ENCODE measurements around the gene ZNF148.

The ZNF148 gene

DNA sequence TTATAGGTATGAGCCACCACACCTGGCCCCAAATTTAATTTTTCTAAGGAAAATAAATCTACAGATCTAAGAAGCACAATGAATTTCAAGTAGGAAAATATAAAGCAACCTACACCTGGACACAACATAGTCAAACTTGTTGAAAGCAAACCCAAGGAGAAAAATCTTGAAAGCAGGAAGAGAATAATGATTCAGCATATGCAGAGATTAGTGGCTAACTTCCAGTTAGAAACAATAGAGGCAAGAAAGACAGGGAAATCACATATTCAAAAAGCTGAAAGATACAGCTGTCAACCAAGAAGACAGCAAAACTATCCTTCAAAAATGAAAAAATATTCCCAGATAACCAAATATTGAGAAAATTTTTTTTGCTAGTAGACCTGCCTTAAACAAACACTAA, 49.4 kb downstream of the ZNF148 start:
- no peak for DNase-seq

DNA sequence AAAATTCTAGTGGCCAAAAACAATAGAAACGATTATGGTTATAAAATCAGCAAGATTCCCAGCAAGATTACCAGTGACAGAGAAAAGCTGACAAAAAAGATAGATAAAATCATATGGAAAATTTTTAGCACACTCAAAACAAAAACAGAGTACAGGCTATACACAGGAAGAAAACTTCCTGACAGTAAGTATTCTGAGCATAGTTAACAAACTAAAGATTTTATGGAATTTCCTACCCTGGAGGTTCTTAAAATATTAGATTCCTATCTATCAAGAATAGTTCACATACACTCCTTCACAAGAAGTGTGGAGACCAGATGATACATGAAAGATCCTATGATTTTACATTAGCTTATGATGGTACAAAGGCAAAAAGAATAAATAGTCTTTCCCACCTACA, 50.8 kb downstream of the ZNF148 start:
- no peak for DNase-seq

DNA sequence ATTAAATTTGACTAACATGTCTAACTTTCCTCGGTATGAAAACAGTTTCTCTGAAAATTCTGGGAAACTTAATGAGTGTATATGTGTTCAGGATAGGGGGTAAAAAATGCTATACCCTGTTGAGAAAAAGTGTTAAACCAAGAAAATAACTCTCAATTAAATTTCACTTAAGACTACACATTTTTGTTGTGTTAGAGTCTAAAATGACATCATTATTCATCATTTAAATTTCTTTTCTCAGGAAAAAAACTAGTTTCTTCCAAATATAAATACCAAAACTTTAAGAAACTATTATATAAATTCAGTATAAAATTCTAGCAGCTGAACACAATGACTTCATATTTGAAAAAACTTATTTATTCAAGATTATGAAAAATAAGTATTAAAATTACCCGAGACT, 52.2 kb downstream of the ZNF148 start:
- no peak for DNase-seq

DNA sequence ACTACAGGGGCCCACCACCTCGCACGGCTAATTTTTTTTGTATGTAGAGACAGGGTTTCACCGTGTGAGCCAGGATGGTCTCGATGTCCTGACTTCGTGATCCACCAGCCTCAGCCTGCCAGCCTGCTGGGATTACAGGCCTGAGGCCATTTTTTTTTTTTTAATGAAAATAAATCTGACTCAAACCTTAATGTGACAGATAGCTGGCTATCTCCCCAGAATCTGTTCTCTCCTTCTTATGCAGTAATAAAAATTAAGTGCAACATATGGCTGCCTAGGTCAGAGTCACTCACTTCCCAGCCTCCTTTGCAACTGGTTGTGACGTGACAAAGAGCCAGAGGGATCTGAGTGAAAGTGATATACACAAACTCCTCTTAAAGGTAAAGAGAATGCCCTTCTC, 53.0 kb downstream of the ZNF148 start:
- DNase-seq, result no peak

DNA sequence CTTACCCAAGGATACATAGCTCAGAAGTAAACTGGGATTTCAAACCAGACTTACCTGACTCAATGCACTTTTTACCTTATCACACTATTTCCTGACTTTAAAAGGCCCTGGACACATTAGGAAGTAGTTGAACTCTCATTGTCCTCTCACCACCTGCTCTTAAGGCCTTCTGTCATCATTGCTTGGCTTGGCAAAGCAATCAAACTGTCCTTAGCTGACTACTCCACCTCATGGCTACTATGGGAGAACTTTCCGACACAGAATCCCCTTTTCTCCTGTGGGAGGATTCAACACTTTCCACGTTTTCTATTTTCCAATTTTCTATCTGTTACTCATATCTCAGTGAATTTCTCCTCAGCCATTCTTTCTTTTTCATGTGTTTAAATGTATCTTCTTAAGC, 55.4 kb downstream of the ZNF148 start:
- no peak for DNase-seq

DNA sequence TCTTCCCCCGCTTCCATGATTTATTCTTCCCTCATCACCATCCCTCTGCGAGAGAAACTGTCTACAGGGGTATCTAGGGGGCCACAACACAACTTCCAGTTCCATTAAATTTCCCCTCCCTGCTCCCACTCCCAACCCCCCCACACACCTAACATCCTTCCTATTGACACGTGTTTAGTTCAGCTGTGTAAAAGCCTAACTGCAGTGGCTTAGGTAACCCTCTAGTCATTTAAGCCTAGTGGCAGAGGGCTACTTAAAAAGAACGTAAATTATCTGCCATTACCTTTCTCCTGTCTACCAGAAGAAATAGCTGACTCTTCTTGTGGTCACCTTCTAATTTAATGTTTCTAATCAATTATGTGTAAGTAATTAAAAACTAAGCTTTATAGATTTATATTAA, 56.3 kb downstream of the ZNF148 start:
- no peak for DNase-seq

DNA sequence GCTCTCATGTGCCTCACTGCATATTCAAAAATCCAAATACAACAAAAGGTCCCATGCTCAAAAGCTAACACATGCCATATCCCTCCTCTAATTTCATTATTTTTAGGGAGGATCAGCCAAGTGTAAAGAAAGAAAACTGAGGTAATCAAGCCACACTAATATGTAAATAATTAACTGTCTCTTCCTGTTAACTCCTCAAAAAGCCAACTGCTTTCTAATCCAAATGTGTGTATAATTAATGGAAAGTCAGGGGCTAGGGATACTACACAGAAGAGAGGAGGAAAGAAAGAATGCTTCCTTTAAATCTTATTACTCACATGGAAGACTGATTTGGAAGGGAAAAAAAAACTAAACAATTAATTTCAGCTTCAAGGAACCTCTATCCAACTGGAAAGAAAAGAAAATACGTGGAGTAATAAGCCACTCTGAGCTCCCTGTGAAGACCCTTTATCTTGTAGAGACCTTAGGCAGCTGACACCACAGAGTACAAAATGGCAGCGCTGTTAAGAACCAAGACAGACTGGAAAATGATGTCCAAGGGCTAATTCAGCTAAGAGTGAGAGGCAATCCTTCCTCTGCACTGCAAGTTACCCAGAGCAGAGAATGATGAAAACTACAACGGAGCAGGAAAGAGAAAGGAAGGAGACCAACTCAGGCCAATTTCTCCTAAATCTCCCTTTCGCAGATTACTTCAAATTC, 56.8 kb downstream of the ZNF148 start:
- no peak for DNase-seq

DNA sequence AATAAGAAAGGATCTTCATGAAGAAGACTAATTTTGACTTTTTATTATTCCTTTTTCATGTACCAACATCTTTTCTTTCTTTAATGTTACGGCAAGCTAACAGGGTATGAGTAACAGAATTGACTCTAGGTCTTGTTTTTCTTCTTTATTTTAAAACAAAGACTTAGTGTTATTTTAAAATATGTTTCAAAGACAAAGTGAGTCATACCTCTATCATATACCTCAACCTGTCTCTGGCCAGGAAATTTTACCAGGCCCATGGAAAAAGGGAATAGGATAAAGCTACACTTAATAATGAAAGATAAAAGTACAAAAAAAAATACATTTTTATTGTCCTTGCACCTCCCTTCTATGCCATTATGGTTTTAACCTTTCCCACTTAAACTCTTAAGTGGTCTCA, 57.4 kb downstream of the ZNF148 start:
- DNase-seq, result no peak

DNA sequence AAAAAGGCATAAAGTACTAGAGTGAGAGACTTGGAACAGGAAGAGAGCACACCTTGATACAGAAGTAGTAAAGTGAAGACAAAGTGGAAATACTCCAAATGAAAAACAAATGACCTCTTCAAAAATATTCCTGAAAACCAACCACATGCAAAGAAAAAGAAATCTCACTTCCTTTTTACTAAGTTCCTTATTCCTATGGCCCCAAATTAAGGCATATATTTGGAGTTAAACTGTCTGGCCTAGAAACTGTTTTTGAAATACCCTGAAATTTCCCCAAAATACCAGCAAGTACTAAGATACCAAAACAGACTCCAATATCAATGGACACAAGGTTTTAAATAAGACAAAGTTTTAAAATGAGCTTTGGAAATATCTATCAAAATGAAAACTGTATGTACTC, 58.2 kb downstream of the ZNF148 start:
- DNase-seq, result no peak

DNA sequence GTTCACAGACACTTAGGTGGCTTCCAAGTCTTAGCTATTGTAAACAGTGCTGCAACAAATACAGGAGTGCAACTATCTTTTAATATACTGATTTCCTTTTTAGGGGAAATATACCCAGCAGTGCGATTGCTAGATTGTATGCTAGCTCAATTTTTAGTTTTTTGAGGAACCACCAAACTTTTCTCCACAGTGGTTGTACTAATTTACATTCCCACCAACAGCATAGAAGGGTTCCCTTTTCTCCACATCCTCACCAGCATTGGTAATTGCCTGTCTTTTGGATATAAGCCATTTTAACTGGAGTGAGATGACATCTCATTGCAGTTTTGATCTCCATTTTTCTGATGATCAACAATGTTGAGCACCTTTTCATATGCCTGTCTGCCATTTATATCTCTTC, 58.9 kb downstream of the ZNF148 start:
- DNase-seq, result no peak

DNA sequence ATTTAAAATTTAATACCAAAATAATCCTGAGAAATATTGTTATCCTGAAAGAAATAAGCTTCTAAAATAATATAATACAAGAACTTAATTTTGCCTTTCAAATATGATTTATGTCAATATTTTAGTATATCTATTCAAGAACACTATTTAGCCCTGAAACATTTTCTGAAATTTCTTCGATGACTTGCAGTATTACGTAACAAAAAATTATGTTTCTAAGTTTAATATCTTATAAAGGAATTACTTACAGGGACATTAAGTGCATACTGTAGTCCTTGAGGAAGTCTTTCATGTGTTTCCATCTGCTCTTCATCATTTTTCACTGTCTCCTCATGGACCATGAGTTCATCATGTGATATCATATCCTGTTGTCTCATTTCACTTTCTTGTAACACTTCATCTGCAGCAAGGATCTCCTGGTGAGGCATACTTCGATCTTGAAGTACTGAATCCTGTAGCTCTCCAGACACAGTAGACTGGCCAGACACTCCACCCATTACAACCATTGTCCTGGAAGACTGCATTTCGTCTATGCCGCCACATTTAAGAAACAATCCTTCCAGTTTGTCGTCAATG, 62.0 kb downstream of the ZNF148 start:
- no peak for DNase-seq

DNA sequence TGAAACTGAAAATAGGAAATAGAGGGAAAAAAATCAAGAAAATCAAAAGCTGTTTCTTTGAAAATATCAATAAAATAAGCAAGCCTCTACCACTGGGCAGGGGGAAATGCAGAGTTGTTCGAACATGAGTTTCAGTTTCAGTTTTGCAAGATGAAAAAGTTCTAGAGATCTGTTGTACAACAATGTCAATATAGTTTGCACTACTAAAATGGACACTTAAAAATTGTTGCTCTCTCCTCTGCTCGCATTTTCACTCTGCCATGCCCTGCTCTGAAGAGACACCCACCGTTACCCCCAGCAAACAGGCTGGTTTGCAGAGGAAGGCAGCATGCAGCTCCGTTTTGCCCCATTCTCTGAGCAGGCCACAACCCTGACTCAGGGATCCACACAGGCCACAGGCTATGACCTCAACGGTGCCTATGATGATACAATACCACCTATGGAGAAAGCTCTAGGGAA, 64.5 kb downstream of the ZNF148 start:
- peak; percentile 54 for DNase-seq

DNA sequence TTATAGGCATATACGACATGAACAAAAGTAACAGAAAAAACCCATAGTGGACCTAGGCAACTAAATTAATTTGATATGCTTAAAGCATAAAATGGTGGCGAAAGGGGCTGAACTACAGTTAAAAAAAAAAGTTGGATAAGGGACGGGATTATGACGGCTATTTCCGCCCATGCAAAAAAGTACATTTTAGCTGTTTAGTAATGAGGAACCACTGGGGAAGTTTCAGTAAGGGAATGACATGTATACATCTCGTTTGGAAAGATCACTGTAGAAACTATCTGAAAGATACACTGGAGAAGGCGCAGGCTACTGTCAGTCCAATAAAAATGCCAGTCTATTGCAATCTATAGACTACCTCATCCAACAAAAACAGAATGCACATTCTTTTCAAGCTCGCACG, 65.6 kb downstream of the ZNF148 start:
- DNase-seq, result no peak

DNA sequence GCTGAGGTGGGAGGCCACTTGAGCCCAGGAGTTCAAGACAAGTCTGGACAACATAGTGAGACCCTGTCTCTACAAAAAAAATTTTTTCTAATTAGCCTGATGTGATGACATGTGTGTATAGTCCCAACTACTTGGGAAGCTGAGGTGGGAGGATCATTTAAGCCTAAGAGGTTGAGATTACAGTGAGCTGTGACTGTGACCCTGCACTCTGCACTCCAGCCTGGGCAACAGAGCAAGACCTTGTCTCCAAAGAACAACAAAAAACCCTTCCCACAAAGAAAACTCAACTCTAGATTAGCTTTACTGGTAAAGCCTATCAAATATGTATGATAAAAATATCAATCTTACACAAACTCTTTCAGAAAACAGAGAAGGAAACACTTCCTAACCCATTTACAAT, 68.5 kb downstream of the ZNF148 start:
- DNase-seq, result no peak

DNA sequence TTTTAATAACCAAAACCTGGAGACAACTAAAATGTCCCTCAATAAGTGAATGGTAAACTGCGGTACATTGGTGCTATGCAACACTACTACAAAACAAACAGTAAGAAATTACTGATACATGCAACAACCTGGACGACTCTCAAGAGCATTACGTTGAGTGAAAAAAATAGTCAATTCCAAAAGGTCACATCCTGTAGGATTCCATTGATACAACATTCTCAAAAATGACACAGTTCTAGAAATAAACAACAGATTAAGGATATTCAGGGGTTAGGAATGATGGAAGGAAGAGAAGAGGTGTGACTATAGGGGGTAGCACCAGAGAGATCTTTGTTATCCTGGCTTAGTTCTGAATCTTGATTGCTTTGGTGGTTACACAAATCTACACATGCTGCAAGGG, 72.2 kb downstream of the ZNF148 start:
- no peak for DNase-seq

DNA sequence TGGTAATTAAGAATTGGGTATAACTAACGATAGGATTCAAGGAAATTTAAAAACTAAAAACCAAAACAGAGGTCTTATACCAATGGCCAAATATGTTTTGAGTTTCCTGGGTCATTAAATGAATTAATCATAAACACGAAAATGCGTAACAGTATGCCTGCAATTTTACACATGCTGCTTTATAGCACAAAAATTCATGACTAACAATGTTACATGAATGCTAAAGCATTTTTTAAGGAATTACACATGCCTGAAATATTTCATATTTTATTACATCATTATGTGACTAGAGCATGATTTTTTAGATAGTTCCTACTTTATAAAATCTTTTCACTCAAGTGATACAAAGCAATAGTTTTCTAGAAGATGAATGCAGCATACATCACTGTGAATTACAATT, 74.7 kb downstream of the ZNF148 start:
- no peak for DNase-seq

DNA sequence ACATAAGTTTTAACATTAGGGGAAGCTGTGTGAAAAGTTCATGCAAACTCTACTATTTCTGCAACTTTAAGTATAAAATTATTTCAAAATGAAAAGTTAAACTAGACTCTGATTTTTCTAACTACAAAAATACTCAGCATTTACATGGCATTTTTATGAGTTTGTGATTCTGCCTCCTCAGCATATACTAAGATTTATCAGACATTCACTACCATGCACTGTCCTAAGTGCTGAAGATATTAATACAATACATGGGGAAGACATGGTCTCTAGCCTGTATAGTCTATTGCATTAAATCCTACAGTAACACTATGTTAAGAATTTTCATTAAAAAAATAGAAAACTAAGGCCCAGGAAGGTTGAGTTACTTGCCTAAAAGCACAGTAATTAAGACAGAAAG, 80.7 kb downstream of the ZNF148 start:
- DNase-seq, result no peak

DNA sequence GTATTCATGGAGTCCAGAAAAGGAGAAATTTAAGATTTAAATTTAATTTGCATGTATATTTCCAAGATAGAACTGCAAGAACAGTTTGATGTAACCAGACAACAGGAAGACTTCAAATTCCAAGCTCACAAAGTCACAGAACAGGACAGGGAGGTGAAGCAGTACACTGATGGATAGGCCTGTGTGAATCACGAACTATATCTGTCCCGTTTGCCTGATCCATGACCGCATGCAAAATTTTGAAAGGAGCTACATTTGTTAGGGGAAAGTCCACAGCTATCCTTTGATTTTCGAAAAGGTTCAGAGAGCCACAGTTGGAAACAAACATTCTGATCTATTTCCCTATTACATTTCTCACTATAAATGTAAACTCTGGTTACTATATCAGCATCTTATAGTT, 83.1 kb downstream of the ZNF148 start:
- DNase-seq, result no peak

DNA sequence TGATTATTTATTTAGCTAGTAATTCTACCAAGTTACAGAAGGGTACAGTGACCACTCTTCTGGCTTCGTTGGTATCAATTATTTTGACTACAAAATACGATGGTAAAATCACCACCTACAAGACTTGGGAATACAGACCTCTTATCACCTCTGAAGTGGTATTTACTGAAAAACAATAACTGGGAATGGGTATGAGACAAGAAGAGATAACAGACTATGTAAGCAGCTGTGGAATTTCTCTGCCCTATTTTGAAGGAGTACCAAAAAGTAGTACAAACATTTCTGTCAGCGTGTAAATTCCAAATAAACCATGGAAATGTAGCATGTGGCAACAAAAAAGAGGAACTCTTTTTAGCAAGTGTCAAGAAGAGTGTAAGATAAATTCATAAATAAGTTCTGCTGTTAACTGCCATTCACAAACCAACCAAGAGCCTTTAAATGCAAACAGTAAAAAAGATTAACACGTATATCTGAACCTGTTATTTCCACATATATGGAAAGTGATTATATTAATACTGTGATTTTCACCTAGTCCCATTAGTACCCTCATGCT, 85.6 kb downstream of the ZNF148 start:
- DNase-seq, result no peak

DNA sequence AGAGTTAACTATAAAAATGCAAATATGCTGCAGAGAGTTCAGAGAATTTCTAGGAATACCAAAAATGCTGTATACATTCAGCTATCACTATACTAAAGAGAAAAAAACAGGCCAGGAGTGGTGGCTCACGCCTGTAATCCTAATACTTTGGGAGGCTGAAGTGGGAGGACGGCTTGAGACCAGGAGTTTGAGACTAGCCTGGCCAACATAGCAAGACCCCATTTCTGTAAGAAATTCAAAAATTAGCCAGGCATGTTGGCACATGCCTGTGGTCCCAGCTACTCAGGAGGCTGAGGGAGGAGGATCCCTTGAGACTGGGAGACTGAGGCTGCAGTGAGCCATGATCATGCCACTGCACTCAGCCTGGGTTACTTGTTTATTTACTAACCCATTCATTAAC, 87.9 kb downstream of the ZNF148 start:
- DNase-seq, result no peak

DNA sequence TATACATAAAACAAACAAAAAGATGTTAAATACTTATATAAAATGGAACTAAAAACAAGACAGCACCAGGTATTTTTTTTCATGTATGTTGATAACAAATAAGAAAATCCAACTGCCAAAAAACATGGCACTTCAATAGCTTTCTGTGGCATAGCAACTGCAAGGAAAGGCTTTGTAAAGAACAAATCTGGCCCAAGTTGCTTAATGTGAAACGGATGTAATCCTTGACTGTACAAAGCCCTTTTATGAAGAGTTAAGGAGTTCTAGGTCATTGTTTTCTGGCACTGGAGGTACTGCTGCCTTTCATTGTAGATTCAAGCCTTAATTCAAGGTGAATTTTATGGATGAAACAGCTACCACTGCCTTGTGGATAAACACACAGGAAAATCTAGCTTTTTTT, 93.7 kb downstream of the ZNF148 start:
- DNase-seq, result no peak

DNA sequence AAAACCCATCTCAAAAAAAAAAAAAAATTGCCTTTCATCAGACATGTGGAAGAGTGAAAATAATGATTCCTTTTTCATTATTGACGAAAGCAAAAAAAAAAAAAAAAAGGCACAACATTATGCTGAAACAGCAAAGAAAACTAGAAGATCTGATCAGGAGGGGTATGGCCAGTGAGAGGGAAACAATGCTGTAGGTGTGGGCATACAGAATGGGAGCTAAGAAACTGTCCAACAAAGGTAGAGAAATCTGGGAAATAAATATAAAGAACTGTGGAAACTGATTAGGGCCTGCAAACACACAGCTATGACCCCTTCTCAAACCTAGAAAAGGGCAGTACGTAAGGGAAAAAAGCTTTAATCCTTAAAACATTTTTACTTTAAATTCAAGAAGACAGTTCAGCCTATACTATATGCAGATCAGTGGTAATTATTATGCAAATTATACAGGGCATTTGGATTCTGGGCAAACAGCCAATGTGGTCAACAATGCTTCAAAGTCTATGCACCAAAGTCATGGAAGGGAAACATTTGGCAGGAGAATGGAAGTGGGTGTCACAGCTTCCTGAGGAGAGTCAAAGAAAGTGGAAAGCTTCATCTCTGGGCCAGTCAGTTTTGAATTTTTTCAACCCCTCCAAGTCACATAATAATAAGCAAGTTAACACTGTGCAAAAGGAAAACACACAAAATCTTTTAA, 94.3 kb downstream of the ZNF148 start:
- DNase-seq, result no peak

DNA sequence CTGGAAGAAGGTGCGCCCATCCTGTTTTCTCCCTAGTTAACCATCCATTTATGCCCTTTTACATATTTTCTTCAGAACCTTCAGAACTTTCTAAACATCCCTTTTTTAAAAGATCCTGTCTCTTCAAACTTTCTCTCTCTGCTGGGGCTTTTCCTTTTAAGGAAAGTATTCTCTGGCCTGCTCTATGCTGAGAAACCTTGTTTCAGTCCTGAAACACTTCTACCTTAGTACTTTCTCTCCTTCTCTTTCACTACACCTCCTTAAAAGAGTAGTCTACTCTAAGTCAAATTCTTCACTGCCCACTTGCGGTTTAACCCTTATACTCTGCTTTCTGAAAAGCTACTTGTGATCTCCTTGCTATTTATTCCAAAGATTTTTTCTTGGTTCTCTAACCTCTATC, 97.0 kb downstream of the ZNF148 start:
- DNase-seq, result no peak

DNA sequence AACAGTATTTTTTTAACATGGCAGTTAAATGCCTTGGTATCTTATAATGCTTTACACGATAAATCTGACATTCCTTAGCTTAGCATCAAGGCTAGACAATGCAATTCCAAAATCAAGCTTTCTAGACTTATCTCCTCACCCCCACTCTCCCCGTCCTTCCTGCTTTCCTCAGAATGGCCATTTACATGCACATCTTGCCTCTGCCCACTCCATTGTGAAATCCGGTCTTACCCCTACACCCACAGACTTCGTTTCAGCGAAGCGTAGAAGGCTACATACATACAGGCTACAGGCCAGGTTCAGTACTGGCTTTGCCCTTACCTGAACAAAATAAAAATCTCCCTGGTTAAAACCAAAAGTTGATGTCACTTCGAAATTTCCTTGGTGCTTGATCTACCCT, 104.0 kb downstream of the ZNF148 start:
- DNase-seq, result no peak
